HTERT RPE-1 (cell line): ENCODE data around the gene THG1L.
"Not testable (repeated sequence)": the region's sequence is repeated elsewhere in the genome, so short reads cannot be mapped to it uniquely, and the experiment has no call there.

Experiments
- in situ Hi-C: fragments of 300-500 bp; cut with MboI; formaldehyde crosslinking; loops from 4 replicates; pipeline ENCODE4 v1.14.3; 2020; ENCODE audit warnings: low sequenced_read_pairs

THG1L gene

DNA sequence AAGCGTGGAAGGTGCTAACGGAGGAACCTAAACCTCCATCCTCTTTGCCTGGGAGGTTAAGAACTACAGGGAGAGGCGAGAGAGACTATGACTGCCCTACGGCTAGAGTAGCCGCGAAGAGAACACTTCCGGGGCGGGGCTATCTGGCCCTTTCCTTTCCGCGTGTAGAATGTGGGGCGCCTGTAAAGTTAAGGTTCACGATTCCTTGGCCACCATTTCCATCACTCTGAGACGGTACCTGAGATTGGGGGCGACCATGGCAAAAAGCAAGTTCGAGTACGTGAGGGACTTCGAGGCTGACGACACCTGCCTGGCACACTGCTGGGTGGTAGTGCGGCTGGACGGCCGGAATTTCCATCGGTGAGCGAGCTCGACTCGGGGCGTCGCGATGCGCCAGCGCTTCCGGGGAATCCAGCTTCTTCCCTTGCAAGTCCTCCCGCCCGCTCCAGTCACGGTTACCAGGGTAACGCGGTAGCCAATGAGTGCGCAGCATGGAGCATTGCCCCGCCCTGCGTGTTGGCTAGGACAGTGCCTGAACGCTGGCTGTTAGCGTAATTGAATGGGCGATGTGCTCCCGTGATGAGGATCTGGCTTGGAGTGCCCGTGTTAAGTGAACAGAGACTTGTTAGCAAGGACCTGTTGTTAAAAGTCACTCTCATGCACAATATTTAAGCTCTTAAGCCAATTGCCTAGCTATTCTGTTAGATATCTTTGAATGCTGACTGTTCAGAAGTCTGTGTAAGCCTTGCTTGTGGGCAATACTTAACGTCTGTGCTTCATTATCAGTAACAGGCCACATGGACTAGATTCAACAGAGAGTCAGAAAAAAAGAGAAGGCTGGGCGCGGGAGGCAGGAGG lies at the start of gene THG1L:
Gene THG1L, plus strand, starts transcription at position 149 of the 858 bp plus-strand sequence. Its CDS starts 21 bp downstream, at position 170.
- in situ Hi-C loops: no loop called here

GRCh38 chr5:157682257-157682656 lies 49.0 kb upstream of the THG1L start:
- in situ Hi-C loops: no loop called here

- in situ Hi-C loops: not testable (repeated sequence)
Observed at GRCh38 chr5:157686276-157687197, 44.7 kb upstream of the THG1L start.

DNA sequence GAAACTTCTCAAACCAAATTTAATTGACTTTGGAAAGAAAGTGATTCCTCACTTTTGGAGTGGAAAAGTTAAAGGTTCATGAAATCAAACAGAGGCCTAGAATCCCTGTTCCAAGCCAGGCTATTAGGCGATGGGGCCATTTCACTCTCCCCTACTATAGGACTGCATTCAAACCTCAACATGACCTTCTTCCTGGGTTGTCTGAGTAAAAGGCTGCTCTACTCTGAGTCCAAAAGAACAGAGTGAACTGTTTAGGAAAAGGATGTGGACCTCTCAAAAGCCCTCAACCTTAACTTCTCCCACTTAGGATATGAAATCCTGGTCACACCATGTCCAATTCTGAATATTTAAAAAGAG lies 44.0 kb upstream of the THG1L start:
- in situ Hi-C loops: no loop called here

DNA sequence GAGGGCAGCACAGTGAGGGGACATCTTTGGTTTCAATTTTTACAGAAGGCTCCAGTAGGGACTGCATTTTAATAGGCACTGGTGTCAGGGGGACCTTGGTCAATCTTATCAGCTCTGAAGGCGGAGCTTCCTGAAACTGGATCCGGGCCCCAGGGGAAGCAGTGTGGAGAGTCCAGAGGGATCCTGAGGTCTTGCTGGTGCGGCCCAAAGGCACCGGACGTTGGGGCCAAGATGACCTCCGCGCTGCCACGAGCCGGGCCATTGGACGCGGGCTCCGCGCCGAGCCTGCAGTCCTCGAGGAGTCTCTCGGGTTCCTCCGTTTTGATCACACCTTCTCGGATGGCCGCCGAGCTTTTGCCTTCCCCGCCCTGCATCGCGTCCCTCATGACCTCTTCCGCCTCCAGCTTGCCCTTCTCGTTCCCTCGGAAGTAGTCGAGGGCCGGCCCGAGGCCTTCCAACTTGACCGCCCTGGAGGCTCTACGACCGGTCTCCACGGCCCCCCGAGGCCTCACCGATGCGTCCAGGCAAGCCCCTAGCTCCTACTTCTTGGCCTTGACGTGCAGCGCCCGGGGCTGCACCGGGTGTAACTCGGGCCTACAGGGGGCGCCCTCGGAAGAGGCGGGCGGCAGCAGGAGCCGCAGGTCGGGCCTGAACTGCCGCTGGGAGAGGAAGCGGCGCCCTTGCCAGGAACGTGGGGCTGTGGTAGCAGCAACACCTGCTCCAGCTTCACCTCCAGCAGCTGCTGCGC lies 41.1 kb upstream of the THG1L start:
- in situ Hi-C loops: no loop called here

GRCh38 chr5:157690690-157691433 lies 40.4 kb upstream of the THG1L start:
- in situ Hi-C loops: no loop called here

DNA sequence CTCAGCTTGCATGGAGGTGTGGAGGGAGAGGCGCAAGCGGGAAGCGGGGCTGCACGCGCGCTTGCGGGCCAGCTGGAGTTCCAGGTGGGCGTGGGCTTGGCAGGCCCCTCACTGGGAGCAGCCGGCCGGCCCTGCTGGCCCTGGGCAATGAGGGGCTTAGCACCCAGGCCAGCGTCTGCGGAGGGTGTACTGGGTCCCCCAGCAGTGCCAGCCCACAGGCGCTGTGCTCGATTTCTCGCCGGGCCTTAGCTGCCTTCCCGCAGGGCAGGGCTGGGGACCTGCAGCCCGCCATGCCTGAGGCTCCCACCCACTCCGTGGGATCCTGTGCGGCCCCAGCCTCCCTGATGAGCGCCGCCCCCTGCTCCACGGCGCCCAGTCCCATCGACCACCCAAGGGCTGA lies 37.4 kb upstream of the THG1L start:
- in situ Hi-C loops: not testable (repeated sequence)

DNA sequence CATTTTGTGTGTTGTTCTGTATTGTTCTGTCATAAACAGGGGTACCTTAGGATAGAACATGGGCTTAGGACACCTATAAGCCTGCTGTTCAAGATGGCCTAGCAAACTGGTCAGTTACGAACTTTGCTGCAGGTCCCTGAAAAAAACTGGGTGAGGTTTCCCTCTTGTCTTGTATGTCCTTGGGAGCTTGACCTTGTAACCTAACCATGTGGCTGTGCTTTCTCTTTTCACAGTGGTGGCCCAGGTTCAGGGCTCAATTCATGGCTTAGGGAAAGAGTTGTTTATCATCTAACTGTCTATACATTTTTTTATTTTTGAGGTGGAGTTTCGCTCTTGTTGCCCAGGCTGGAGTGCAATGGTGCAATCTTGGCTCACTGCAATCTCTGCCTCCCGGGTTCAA lies 35.1 kb upstream of the THG1L start:
- in situ Hi-C loops: not testable (repeated sequence)

GRCh38 chr5:157698674-157699073 lies 32.5 kb upstream of the THG1L start:
- in situ Hi-C loops: not testable (repeated sequence)

DNA sequence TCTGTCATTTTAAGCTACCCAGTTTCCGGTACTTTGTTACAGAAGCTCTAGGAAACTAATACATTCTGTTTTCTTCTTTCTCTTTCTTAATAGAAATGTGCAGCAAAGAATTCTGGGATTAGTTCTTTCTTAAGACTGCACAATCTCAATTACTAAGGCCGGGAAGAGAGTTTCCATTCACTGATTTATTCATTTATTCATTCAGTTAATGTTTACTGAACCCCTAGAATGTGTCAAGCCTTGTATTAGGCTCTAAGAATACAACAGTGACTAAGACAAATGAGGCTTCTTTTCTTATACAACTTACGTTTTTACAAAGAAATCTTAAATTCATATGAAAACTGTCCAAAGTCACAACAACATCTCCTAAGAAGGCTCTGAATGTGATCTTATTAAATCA lies 27.5 kb upstream of the THG1L start:
- in situ Hi-C loops: no loop called here

DNA sequence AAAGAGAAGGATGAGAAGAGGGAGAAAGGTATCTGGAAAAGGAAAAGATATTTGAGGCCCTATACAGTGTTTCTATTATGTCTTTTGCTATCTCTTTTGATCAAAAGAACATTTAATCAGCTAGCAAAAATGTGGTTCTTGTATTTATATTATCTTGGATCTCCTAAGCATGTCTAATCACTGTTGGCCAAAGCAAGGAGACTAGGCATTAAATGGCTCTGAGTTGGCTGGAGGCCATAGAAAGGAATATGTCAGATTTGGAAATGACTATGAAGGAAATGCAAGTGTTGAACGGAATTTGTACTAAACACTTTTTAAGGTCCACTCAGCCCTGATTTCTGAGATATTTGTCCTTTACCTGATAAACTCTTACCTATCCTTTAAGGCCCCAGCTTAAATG lies 22.4 kb upstream of the THG1L start:
- in situ Hi-C loops: no loop called here

DNA sequence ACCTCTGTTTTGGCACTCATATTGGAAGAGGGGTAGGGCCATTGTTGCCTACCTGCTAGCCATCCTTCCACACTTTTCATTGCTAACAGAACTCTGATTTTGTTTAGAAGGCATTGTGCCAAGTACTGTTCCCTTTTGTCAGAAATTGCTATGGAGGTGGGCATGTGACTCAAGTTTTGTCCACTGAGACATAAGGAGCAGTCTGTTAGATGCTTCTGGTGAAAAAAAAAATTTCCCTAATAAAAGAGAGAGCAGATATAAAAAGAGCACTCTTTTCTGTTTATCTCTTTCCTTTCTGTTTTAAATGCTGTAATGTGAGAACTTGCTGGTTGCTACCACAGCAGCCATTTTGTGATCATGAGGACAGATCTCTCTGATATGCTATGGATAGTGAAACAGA lies 21.9 kb upstream of the THG1L start:
- in situ Hi-C loops: no loop called here

DNA sequence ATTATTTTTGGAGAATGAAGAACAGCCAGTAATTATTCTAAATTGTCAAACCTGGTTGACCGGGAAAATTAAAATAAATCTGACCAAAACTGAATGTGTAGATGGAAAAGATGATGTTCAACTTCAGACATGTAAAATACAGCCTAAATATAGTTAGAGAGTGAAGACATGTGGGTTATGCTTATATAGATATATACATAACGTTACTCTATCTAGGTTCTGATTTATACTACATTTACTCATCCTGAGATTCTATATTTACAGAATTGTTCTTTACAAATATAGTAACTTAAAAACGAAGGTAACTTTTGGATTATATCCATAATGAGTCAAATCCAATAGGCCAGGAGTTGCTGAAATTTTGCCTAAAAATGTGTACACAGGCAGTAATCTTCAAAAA lies 20.8 kb upstream of the THG1L start:
- in situ Hi-C loops: no loop called here

DNA sequence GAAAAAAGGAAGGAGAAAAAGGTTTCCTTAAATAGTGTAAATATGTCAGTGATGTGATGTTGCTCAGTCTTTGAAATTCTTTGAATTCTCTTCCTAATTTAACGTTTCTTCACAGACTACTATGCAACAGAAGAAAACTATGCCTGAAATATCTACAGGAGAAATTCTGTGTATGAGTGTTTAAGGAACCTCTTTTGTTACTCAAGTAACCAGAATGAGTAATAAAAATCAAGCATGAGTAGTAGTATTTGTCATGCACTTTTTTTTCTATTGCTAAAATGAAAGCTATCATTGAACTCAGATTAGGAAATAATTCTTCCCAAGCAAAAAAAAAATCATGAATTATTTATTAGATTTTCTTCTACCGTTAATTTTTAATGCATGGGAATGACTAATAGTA lies 20.3 kb upstream of the THG1L start:
- in situ Hi-C loops: no loop called here

GRCh38 chr5:157713830-157714595 lies 17.2 kb upstream of the THG1L start:
- in situ Hi-C loops: no loop called here

DNA sequence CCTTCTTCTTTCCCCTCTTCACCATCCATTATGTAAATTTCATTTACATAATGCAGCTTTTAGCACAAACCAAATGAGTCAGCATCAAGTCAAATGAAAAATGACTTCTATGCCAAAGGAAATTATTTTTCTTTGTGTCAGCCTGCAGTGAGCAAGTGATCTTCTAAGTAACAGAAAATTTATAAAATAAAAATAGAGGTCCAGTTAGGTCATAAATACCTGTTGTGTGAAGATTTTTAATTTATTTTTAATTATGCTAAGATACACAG lies 16.7 kb upstream of the THG1L start:
- in situ Hi-C loops: no loop called here

GRCh38 chr5:157718519-157718918 lies 12.7 kb upstream of the THG1L start:
- in situ Hi-C loops: no loop called here

GRCh38 chr5:157719245-157719644 lies 12.0 kb upstream of the THG1L start:
- in situ Hi-C loops: no loop called here

- in situ Hi-C loops: no loop called here
Observed at GRCh38 chr5:157721159-157721558, 10.1 kb upstream of the THG1L start.

- in situ Hi-C loops: not testable (repeated sequence)
Observed at GRCh38 chr5:157722895-157723294, 8.3 kb upstream of the THG1L start.
